GM18873 (cell line): ENCODE results near the gene CUTA.
A peak's percentile ranks its signal among the peaks of the same experiment; 100 is the strongest.

Source experiments
- ATAC-seq: cut with Tn5 transposase; IDR thresholded peaks from one replicate; pipeline ENCODE4 v1.9.1; 2021; ENCODE audit warnings: mild to moderate bottlenecking, moderate library complexity, moderate number of reproducible peaks; ENCODE audit not compliant: unreplicated experiment, low FRiP score

CUTA gene

GRCh38 chr6:33417903-33418689 is at the start of gene CUTA:
Gene CUTA, minus strand, starts transcription at chr6:33418107. Its CDS starts 107 bp downstream, at chr6:33418000.
- peak; percentile 84 for ATAC-seq

- no peak for ATAC-seq
Observed at GRCh38 chr6:33467091-33467490, 49.2 kb upstream of the CUTA start.

GRCh38 chr6:33466075-33466735 is 48.3 kb upstream of the CUTA start:
- no peak for ATAC-seq

- no peak for ATAC-seq
Observed at GRCh38 chr6:33459226-33459625, 41.3 kb upstream of the CUTA start.

GRCh38 chr6:33458676-33459075 is 40.8 kb upstream of the CUTA start:
- ATAC-seq, result no peak

- ATAC-seq, result no peak
Observed at GRCh38 chr6:33456156-33456555, 38.2 kb upstream of the CUTA start.

GRCh38 chr6:33455051-33455450 is 37.1 kb upstream of the CUTA start:
- ATAC-seq, result no peak

GRCh38 chr6:33454009-33454946 is 36.4 kb upstream of the CUTA start, which contains the start of gene ZBTB9:
Gene ZBTB9, plus strand, starts transcription at chr6:33454576. Its CDS starts 525 bp downstream, at chr6:33455101.
- ATAC-seq, result peak; percentile 93

GRCh38 chr6:33453393-33454008 is 35.6 kb upstream of the CUTA start:
- ATAC-seq, result no peak

GRCh38 chr6:33452496-33452895 is 34.6 kb upstream of the CUTA start:
- ATAC-seq, result no peak

GRCh38 chr6:33451606-33452005 is 33.7 kb upstream of the CUTA start:
- no peak for ATAC-seq

- ATAC-seq, result no peak
Observed at GRCh38 chr6:33450434-33450833, 32.5 kb upstream of the CUTA start.

- no peak for ATAC-seq
Observed at GRCh38 chr6:33446356-33446755, 28.4 kb upstream of the CUTA start.

- no peak for ATAC-seq
Observed at GRCh38 chr6:33445119-33445603, 27.3 kb upstream of the CUTA start.

GRCh38 chr6:33443619-33444504 is 26.0 kb upstream of the CUTA start:
- no peak for ATAC-seq

- no peak for ATAC-seq
Observed at GRCh38 chr6:33443025-33443424, 25.1 kb upstream of the CUTA start.

GRCh38 chr6:33442283-33442682 is 24.4 kb upstream of the CUTA start:
- ATAC-seq, result no peak

GRCh38 chr6:33441457-33441856 is 23.6 kb upstream of the CUTA start:
- no peak for ATAC-seq

- no peak for ATAC-seq
Observed at GRCh38 chr6:33440649-33441309, 22.9 kb upstream of the CUTA start.
